ENCODE results near the gene SLC25A42. TPM values are rescaled to one million over a fixed set of nuclear protein-coding genes. Genes with fewer than 3 reads are reported as not detected.

Gene SLC25A42
- total RNA-seq, 2 experiments from 2014 or later, result 12.2 to 12.4 TPM

- no peaks in the 10 kb centered on the region for H3K4me1 Mint-ChIP-seq (ENCODE audit: low read depth)
- H3K36me3 Mint-ChIP-seq, result peaks cover 28% of the 10 kb centered on the region
- H3K27me3 Mint-ChIP-seq, result no peaks in the 10 kb centered on the region
- ChIA-PET POLR2A (no interaction called here), CTCF (interaction anchor here (0.8 to 4.2 kb wide), 9 partner anchors 10 to 121 kb away, joined by 3 to 26 read pairs (median 6); partner anchors contain the start of gene SLC25A42)
- intact Hi-C loops (cut with micrococcal nuclease), result loop anchor here (1.0 kb wide), 1 partner anchor 85 kb away; the partner anchor contains the start of gene TMEM161A
- H3K4me3 Mint-ChIP-seq, result no peak overlapping the region
- no peak overlapping the region for H3K27ac Mint-ChIP-seq
- H3K9me3 Mint-ChIP-seq, result no peaks in the 10 kb centered on the region
- peak; percentile 58 for DNase-seq
Measured at GRCh38 chr19:19053508-19054314, 10.1 kb upstream of the SLC25A42 start.

- POLR2A ChIA-PET, result no interaction called here
- H3K36me3 Mint-ChIP-seq, result peaks cover 28% of the 10 kb centered on the region
- H3K4me3 Mint-ChIP-seq, result no peak overlapping the region
- no peaks in the 10 kb centered on the region for H3K27me3 Mint-ChIP-seq
- CTCF ChIA-PET, result interaction anchor here (0.6 to 4.2 kb wide), 8 partner anchors 9 to 120 kb away, joined by 3 to 26 read pairs (median 8); partner anchors contain the start of gene SLC25A42
- intact Hi-C loops (cut with micrococcal nuclease), result no loop called here
- DNase-seq, result no peak
- H3K9me3 Mint-ChIP-seq, result no peaks in the 10 kb centered on the region
- H3K4me1 Mint-ChIP-seq (ENCODE audit: low read depth), result no peaks in the 10 kb centered on the region
- H3K27ac Mint-ChIP-seq, result no peak overlapping the region
Measured at GRCh38 chr19:19054315-19054938, 9.4 kb upstream of the SLC25A42 start.

GRCh38 chr19:19054939-19055440 lies 8.8 kb upstream of the SLC25A42 start:
- Mint-ChIP-seq H3K4me1 (ENCODE audit: low read depth) (no peaks in the 10 kb centered on the region), H3K27me3 (no peaks in the 10 kb centered on the region), H3K4me3 (no peak overlapping the region), H3K9me3 (no peaks in the 10 kb centered on the region), H3K36me3 (peaks cover 30% of the 10 kb centered on the region), H3K27ac (no peak overlapping the region)
- ChIA-PET CTCF (interaction anchor here (0.6 to 4.2 kb wide), 6 partner anchors 9 to 119 kb away, joined by 3 to 26 read pairs (median 12); partner anchors contain the start of gene SLC25A42), POLR2A (no interaction called here)
- intact Hi-C loops (cut with micrococcal nuclease), result no loop called here
- DNase-seq, result no peak

DNA sequence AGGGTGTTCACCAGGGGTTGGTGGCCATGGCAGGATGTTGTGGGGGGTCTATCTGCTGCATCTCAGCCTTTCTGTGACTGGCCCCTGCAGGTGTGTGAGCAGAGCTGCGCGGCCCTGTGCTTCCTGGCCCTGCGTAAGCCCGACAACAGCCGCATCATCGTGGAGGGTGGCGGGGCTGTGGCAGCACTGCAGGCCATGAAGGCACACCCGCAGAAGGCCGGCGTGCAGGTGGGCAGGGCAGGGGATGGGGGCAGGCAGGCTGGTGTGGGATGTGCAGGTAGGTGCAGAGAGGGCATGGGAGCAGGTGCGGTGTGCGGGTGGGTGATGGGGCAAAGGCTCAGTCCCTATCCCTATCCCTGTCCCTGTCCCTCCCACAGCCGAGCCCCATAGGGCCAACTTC lies 8.1 kb upstream of the SLC25A42 start:
- Mint-ChIP-seq H3K27me3 (no peaks in the 10 kb centered on the region), H3K27ac (no peak overlapping the region), H3K4me3 (no peak overlapping the region), H3K36me3 (peaks cover 24% of the 10 kb centered on the region), H3K4me1 (ENCODE audit: low read depth) (no peaks in the 10 kb centered on the region), H3K9me3 (no peaks in the 10 kb centered on the region)
- intact Hi-C loops (cut with micrococcal nuclease), result no loop called here
- DNase-seq, result no peak
- POLR2A ChIA-PET, result no interaction called here
- CTCF ChIA-PET, result interaction anchor here (0.9 to 3.6 kb wide), 2 partner anchors 85 to 119 kb away, joined by 3 to 11 read pairs; no protein-coding TSS in a partner anchor

GRCh38 chr19:19056636-19057275 lies 7.0 kb upstream of the SLC25A42 start:
- POLR2A ChIA-PET, result no interaction called here
- no peak for DNase-seq
- Mint-ChIP-seq H3K4me1 (ENCODE audit: low read depth) (no peaks in the 10 kb centered on the region), H3K27ac (no peak overlapping the region), H3K27me3 (no peaks in the 10 kb centered on the region), H3K9me3 (no peaks in the 10 kb centered on the region), H3K36me3 (peaks cover 19% of the 10 kb centered on the region), H3K4me3 (no peak overlapping the region)
- intact Hi-C loops (cut with micrococcal nuclease), result no loop called here
- CTCF ChIA-PET, result no interaction called here

- DNase-seq, result no peak
- Mint-ChIP-seq H3K36me3 (peaks cover 19% of the 10 kb centered on the region), H3K27me3 (no peaks in the 10 kb centered on the region), H3K9me3 (no peaks in the 10 kb centered on the region), H3K4me3 (no peak overlapping the region), H3K27ac (no peak overlapping the region), H3K4me1 (ENCODE audit: low read depth) (peaks cover 1% of the 10 kb centered on the region)
- ChIA-PET CTCF (no interaction called here), POLR2A (no interaction called here)
- intact Hi-C loops (cut with micrococcal nuclease), result no loop called here
Measured at GRCh38 chr19:19057317-19057716, 6.5 kb upstream of the SLC25A42 start.

DNA sequence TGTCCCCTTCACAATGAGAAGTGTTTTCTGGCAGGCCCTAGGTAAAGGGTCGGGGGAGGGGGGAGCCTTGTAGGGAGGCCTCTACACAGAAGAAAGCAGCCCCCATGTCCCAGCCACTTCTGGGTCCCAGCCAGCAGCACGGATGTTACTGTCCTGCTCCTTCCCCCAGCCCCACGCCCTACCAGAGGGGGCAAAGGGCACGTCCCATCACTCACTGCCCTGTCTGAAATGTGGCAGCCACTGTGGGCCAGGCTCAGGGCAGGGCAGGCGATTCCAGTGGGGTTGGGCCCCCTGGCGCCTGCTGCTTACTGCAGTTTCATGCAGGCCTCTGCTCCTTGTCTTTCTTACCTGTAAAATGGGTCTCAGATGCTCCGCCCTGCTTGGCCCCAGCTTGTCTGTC lies 6.1 kb upstream of the SLC25A42 start:
- no peak for DNase-seq
- no peaks in the 10 kb centered on the region for H3K9me3 Mint-ChIP-seq
- intact Hi-C loops (cut with micrococcal nuclease), result no loop called here
- POLR2A ChIA-PET, result no interaction called here
- no peaks in the 10 kb centered on the region for H3K27me3 Mint-ChIP-seq
- H3K4me1 Mint-ChIP-seq (ENCODE audit: low read depth), result peaks cover 5% of the 10 kb centered on the region
- no peak overlapping the region for H3K27ac Mint-ChIP-seq
- CTCF ChIA-PET, result no interaction called here
- H3K4me3 Mint-ChIP-seq, result no peak overlapping the region
- H3K36me3 Mint-ChIP-seq, result peaks cover 19% of the 10 kb centered on the region

DNA sequence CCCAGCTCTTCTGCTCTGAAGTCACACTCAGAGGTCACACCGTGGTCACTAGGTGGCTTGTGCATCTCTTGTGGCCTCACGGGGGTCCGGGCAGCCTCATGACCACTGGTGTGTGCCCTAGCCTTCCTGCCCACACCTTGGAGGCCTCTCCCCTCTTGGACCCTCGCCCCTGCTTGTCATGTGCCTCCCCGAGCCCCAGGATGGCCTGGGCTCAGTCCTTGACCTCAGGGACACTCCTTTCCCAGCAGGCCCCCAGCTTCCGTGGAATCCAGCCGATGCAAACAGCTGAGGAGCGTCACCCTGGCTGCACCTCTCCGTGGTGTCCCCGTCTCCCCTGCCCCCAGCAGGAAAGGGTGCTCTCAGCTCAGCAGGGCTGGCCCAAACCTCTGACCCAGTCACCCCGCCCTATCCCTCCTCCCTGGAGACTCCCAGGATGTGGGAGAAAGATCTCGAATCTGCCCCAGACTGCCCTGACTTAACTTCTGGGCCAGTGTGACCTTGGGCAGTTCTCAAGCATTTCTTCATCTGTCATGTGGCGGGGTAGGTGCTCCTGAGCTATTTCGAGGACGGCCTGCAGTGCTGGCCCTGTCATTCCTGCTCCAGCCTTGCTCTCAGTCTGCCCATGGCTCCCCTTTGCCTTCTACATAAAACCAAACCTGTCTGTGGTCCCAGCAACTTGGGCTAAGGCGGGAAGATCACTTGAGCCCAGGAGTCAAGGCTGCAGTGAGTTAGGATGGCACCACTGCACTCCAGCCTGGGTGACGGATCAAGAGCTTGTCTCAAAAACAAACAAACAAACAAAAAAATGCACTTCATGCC lies 4.6 kb upstream of the SLC25A42 start:
- no peak overlapping the region for H3K4me3 Mint-ChIP-seq
- ChIA-PET POLR2A (no interaction called here), CTCF (no interaction called here)
- no peaks in the 10 kb centered on the region for H3K9me3 Mint-ChIP-seq
- H3K4me1 Mint-ChIP-seq (ENCODE audit: low read depth), result peaks cover 11% of the 10 kb centered on the region
- no peak for DNase-seq
- peaks cover 16% of the 10 kb centered on the region for H3K36me3 Mint-ChIP-seq
- no peak overlapping the region for H3K27ac Mint-ChIP-seq
- no peaks in the 10 kb centered on the region for H3K27me3 Mint-ChIP-seq
- intact Hi-C loops (cut with micrococcal nuclease), result no loop called here

DNA sequence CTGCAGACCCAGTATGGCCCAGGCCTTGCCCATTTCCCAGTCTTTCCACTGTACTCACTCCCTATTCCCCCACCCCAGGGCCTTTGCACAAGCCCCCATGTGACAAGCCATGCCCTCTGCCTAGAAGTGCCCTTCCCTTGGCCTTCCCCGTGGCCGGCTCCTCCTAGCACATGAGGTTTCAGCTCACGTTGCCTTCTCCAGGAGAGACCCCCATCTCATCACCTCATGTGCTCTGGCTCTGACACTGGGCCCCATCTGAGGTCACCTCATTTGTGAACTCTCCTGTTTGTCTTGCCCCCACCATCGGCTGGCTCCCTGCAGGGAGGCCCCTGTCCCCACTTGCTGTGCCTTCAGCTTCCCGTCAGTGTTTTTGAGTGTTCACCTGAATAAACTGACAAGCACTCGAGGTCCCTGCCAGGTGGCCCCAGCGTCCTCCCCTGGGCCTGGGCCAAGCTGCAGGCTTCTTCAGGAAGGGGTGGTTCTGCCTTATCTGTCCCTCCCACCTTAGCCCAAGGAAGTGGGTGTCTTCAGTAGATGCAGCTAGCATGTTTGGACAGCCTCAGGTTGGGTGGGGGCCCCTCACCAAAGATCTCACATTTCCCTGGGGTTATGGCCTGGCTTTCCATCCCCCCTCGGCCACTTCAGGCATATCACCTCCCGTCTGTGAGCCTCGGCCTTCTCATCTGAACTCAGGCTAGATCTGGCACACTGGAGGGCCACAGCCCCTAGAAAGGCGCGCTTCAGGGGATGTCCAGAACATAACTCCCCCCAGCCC lies 3.8 kb upstream of the SLC25A42 start:
- no peak for DNase-seq
- Mint-ChIP-seq H3K36me3 (peaks cover 14% of the 10 kb centered on the region), H3K9me3 (no peaks in the 10 kb centered on the region), H3K27me3 (no peaks in the 10 kb centered on the region), H3K4me3 (no peak overlapping the region), H3K27ac (no peak overlapping the region), H3K4me1 (ENCODE audit: low read depth) (peaks cover 18% of the 10 kb centered on the region)
- ChIA-PET POLR2A (no interaction called here), CTCF (no interaction called here)
- intact Hi-C loops (cut with micrococcal nuclease), result loop anchor here (5.0 kb wide), 1 partner anchor 132 kb away; the partner anchor contains the start of genes BORCS8 and RFXANK

- H3K27ac Mint-ChIP-seq, result no peak overlapping the region
- H3K9me3 Mint-ChIP-seq, result no peaks in the 10 kb centered on the region
- H3K36me3 Mint-ChIP-seq, result peaks cover 13% of the 10 kb centered on the region
- peaks cover 23% of the 10 kb centered on the region for H3K4me1 Mint-ChIP-seq (ENCODE audit: low read depth)
- CTCF ChIA-PET, result interaction anchor here (1.4 to 4.5 kb wide), 2 partner anchors 9 to 142 kb away, joined by 4 to 26 read pairs; partner anchors contain the start of genes COPE and DDX49
- POLR2A ChIA-PET, result interaction anchor here (2.1 kb wide), 1 partner anchor 26 kb away, joined by 5 read pairs; no protein-coding TSS in a partner anchor
- DNase-seq, result no peak
- intact Hi-C loops (cut with micrococcal nuclease), result loop anchor here (5.0 kb wide), 1 partner anchor 131 kb away; the partner anchor contains the start of genes BORCS8 and RFXANK
- H3K4me3 Mint-ChIP-seq, result no peak overlapping the region
- H3K27me3 Mint-ChIP-seq, result no peaks in the 10 kb centered on the region
Measured at GRCh38 chr19:19061506-19061905, 2.3 kb upstream of the SLC25A42 start.
